HG03039 (cell line): ENCODE data around the gene FAM171A1.
A peak's percentile ranks its signal among the peaks of the same experiment; 100 is the strongest.

ENCODE experiments used
- ATAC-seq: cut with Tn5 transposase; IDR thresholded peaks from one replicate; pipeline ENCODE4 v1.9.1; 2021; ENCODE audit warnings: mild to moderate bottlenecking, moderate library complexity; ENCODE audit not compliant: unreplicated experiment

FAM171A1 gene

DNA sequence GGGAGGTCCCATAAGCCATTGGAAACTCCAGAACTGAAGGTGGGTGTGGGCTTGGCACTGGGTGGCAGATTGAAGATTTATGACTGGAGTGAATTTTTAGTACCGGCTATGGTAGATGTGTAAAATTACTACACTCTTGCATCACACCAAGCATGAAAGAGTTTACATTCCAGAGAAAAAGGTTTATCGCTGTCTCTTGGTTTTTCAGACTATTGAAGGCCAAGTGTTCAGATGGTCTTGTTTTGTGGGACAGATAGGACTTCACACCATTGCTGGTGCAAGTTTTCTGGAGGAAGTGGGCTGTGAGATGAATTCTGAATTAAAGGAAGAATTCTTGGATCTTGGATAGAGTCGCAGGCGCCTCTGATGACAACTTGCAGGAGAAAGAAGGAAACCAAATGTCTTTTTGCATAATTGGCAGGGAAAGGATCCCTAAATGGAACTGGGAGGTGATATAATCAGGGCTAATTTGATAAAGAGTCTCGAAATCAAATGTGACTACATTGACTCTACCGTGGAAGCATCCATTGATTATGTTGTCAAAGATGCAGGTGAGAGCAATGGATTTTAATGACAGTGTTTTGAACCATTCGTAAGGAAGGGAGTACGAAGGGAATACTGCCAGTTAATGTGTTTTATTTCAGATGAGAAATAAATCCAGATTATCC is 188.4 kb downstream of the FAM171A1 start:
- ATAC-seq, result no peak

- no peak for ATAC-seq
Observed at GRCh38 chr10:15181576-15182156, 189.4 kb downstream of the FAM171A1 start.

- no peak for ATAC-seq
Observed at GRCh38 chr10:15180736-15181135, 190.4 kb downstream of the FAM171A1 start.

DNA sequence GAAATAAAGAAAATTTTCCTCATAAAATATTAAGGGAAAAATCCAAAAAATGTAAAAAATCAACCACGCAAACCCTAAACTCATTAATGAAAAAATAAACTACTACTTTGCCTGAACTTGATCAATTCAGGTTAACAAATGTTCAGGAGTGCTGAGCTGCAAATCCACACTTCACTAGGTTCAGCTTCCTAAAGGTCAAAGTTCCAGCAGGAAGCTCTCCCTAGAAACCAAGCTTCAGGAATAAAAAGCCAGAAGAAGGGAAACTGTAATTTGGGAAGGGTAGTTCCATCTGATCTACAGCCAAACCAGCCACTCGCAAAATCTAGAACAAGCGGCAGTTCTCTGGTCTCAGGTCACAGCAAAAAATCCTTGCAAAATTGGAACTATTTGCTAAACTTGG is 194.8 kb downstream of the FAM171A1 start:
- ATAC-seq, result no peak

DNA sequence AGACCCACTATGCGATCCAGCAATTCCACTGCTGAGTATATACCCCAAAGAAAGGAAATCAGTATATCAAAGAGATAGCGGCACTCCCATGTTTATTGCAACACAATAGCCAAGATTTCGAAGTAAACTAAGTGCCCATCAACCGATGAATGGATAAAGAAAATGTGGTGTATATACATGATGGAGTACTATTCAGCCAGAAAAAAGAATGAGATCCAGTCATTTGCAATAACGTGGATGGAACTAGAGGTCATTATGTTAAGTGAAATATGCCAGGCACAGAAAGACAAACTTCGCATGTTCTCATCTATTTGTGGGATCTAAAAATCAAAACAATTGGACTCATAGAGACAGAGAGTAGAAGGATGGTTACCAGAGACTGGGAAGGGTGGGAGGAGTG is 195.5 kb downstream of the FAM171A1 start:
- no peak for ATAC-seq

GRCh38 chr10:15172306-15172840 is 198.7 kb downstream of the FAM171A1 start:
- ATAC-seq, result no peak

GRCh38 chr10:15169555-15170401 is 201.3 kb downstream of the FAM171A1 start:
- ATAC-seq, result no peak

DNA sequence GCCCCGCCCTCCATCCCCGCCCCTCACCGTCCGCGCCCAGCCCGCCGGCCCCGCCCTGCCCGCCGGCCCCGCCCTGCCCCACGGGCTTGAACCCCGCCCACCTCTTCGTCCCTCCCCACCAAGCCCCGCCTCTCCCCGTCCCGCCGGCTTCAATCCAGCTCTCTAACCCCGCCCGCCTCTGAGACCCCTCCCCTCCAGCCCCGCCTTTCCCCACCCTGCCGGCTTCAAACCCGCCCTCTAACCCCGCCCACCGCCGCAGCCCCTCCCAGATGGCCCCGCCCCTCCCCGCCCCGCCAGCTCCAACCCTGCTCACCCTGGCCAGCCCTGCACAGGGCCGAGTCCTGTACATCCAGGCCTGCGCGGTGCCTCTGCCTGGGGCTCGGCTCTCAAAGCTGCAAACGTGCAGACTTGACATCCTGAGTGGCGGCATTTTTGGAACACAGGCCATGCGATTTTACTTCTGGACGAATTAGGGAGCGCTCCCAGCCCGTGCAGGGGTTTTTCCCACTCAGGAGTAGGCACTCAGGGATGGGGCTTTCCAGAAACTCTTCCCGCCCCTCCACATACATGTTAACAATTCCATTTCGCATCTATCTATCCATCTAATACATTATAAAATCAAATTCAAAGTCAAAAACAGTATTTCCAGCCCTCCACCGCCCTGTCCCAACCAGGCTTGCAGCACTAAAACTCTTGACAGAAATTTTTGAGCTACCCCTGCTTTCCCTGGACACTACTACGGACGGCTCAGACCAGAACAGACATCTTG is 202.1 kb downstream of the FAM171A1 start:
- peak; percentile 52 for ATAC-seq

DNA sequence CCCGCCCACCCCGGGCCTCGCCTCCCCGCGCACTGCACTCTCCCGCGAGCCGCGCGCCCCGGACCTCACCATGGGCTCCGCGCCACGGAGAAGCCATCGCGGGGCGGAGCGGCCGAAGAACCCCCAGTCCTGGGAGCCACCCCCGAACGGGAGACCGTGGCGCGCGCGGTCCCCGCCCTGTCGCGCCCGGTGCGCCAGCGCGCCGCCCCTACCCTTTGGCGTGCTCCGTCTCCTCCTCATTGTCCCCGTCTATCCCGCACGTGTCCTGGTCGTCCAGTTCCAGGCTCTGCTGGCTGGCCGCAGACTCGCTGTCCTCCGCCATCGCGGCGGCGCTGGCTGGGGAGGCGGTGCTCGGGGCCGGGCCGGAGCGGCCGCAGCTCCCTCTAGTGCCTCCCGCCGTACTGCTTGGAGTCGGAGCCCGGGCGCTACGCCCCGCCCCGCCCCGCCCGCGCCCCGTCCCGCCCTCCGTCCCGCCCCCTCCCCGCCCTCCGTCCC is 202.8 kb downstream of the FAM171A1 start, which contains the start of gene NMT2:
Gene NMT2, minus strand, starts transcription at position 403 of the 495 bp plus-strand sequence. Its CDS starts 81 bp downstream, at position 322.
- ATAC-seq, result peak; percentile 86

GRCh38 chr10:15167411-15168290 is 203.4 kb downstream of the FAM171A1 start:
- peak; percentile 24 for ATAC-seq

GRCh38 chr10:15166325-15166724 is 204.8 kb downstream of the FAM171A1 start:
- ATAC-seq, result no peak

- ATAC-seq, result no peak
Observed at GRCh38 chr10:15163253-15163828, 207.7 kb downstream of the FAM171A1 start.
